ENCODE results near the gene RNF148.

- TF ChIP-seq CTCF (IDR thresholded peaks at IDR 0.05; ENCODE audit: low read length): no peak
- TF ChIP-seq EZH2 (optimal IDR thresholded peaks at IDR 0.05; ENCODE audit: low read depth, low read length): no peak
- no peak for TF ChIP-seq EZH2phosphoT487 (IDR thresholded peaks at IDR 0.05; ENCODE audit: low read length)
Observed at GRCh38 chr7:122684504-122684903, 18.2 kb downstream of the RNF148 start.
